DND-41 (cell line): ENCODE data around the gene ATP6V0B.

Source experiments
- ATAC-seq: fragments of 200-7000 bp; cut with Tn5 transposase; 3 replicates; pipeline ENCODE4 v1.9.1; 2021; ENCODE audit warnings: low read depth; ENCODE audit not compliant: insufficient read depth
- DNase-seq: peaks from one replicate; pipeline ENCODE4 v3.0.0-alpha.2; 2020
- H2AFZ ChIP-seq: 2 replicates; pipeline ENCODE4 v1.6.0; 2012; ENCODE audit warnings: low read depth, low read length
- H3K27ac ChIP-seq: 2 replicates; pipeline ENCODE4 v1.5.1; 2012; ENCODE audit warnings: low read length, inconsistent platforms
- H3K27me3 ChIP-seq: fragments of 200-600 bp; sonication (generic); 2 replicates; pipeline ENCODE4 v1.6.0; 2012; ENCODE audit warnings: low read length, mild to moderate bottlenecking, inconsistent platforms; ENCODE audit not compliant: insufficient read depth, poor library complexity
- H3K36me3 ChIP-seq: 2 replicates; pipeline ENCODE4 v1.5.1; 2012; ENCODE audit warnings: low read length, inconsistent platforms; ENCODE audit not compliant: insufficient read depth
- H3K4me1 ChIP-seq: 2 replicates; pipeline ENCODE4 v1.5.1; 2012; ENCODE audit warnings: mild to moderate bottlenecking, low read length; ENCODE audit not compliant: insufficient read depth
- H3K4me2 ChIP-seq: 2 replicates; pipeline ENCODE4 v1.6.0; 2012; ENCODE audit warnings: mild to moderate bottlenecking, moderate library complexity, low read length, inconsistent platforms; ENCODE audit not compliant: insufficient read depth
- H3K4me3 ChIP-seq, 2 experiments: fragments of 200-600 bp in 1 of 2; shearing (Covaris generic) in 1 of 2; 2 replicates each; pipeline ENCODE4 v1.5.1; 2012 to 2016; ENCODE audit warnings: inconsistent platforms in 2 of 2, low read length in 2 of 2, mild to moderate bottlenecking in 2 of 2, low read depth in 1 of 2, moderate library complexity in 1 of 2
- H3K79me2 ChIP-seq: 2 replicates; pipeline ENCODE4 v1.6.0; 2012; ENCODE audit warnings: low read length, inconsistent platforms; ENCODE audit not compliant: insufficient read depth
- H3K9ac ChIP-seq: 2 replicates; pipeline ENCODE4 v1.6.0; 2012; ENCODE audit warnings: low read depth, mild to moderate bottlenecking, inconsistent platforms, low read length, moderate library complexity
- H3K9me3 ChIP-seq: 2 replicates; pipeline ENCODE4 v1.5.1; 2012; ENCODE audit warnings: low read length, moderate library complexity, mild to moderate bottlenecking, inconsistent platforms; ENCODE audit not compliant: insufficient read depth, severe bottlenecking
- H4K20me1 ChIP-seq: 2 replicates; pipeline ENCODE4 v1.6.0; 2012; ENCODE audit warnings: low read length; ENCODE audit not compliant: insufficient read depth
- CTCF ChIP-seq: IDR thresholded peaks from 2 replicates; pipeline ENCODE4 v1.5.1; 2012; ENCODE audit warnings: borderline replicate concordance, low read length, moderate library complexity, mild to moderate bottlenecking; ENCODE audit not compliant: poor library complexity, severe bottlenecking; ENCODE audit errors: extremely low read depth
- EZH2 ChIP-seq: IDR thresholded peaks from 3 replicates; pipeline ENCODE4 v1.6.1; 2012; ENCODE audit warnings: borderline replicate concordance, low read depth, mild to moderate bottlenecking, moderate library complexity, low read length, inconsistent platforms; ENCODE audit not compliant: severe bottlenecking

The ATP6V0B gene

GRCh38 chr1:43987159-43987902 lies 12.6 kb downstream of the ATP6V0B start:
- H3K9me3 ChIP-seq: no peaks in the 10 kb centered on the region

GRCh38 chr1:43990271-43991199 lies 15.8 kb downstream of the ATP6V0B start:
- Histone ChIP-seq H3K4me1 (peaks cover 20% of the 10 kb centered on the region), H3K27ac (no peak overlapping the region), H3K4me3 (peak overlapping the region in 1 of 2 experiments; percentile 69; a peak in 3 of 4 replicates), H4K20me1 (0 out of 2 replicates have a peak, but pooled peaks cover 7% of the 10 kb centered on the region), H3K9me3 (no peaks in the 10 kb centered on the region), H3K79me2 (no peaks in the 10 kb centered on the region), H3K9ac (peak overlapping the region; percentile 58), H2AFZ (peak overlapping the region; percentile 94), H3K36me3 (no peaks in the 10 kb centered on the region), H3K4me2 (peak overlapping the region; percentile 91), H3K27me3 (peaks cover 13% of the 10 kb centered on the region)
- peak; percentile 19 for TF ChIP-seq CTCF
- peak; percentile 41 for TF ChIP-seq EZH2
- DNase-seq (peak; percentile 11), ATAC-seq (peak; percentile 2; the same call in 1 of the 3 replicates)

More at GRCh38 chr1:43987159-43987902, 12.6 kb downstream of the ATP6V0B start:
- Histone ChIP-seq H3K4me3 (no peak overlapping the region), H2AFZ (no peak overlapping the region), H3K36me3 (no peaks in the 10 kb centered on the region), H3K4me2 (no peak overlapping the region), H3K9ac (no peak overlapping the region), H3K27ac (no peak overlapping the region), H4K20me1 (no peaks in the 10 kb centered on the region), H3K4me1 (peaks cover 15% of the 10 kb centered on the region), H3K27me3 (peaks cover 13% of the 10 kb centered on the region), H3K79me2 (no peaks in the 10 kb centered on the region)
- no peak for TF ChIP-seq EZH2
- TF ChIP-seq CTCF: no peak
- DNase-seq (no peak), ATAC-seq (no peak)

DNA sequence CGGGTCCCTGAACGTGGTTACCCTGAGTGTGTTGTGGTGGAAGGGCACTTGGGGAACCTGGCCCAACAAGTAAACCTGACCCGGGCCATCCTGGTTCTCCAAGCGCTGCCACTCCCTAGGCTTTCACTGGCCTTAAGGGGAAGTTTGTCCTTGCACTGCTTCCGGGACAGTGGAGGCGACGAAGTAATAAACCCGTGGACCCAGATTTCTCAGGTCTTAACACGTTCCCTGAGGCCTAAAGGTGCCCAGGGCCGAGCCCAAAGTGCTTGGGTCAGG lies 16.4 kb downstream of the ATP6V0B start:
- Histone ChIP-seq H3K4me2 (peak overlapping the region; percentile 91), H3K9ac (peak overlapping the region; percentile 58), H3K4me1 (peaks cover 20% of the 10 kb centered on the region), H3K27me3 (peaks cover 13% of the 10 kb centered on the region), H3K9me3 (no peaks in the 10 kb centered on the region), H3K4me3 (peak overlapping the region; percentile 52 to 69; a peak in 3 of 4 replicates), H3K79me2 (no peaks in the 10 kb centered on the region), H4K20me1 (0 out of 2 replicates have a peak, but pooled peaks cover 7% of the 10 kb centered on the region), H3K27ac (no peak overlapping the region), H3K36me3 (no peaks in the 10 kb centered on the region), H2AFZ (peak overlapping the region; percentile 94)
- ATAC-seq: no peak
- TF ChIP-seq EZH2 (no peak), CTCF (no peak)
- no peak for DNase-seq
